ENCODE data around the gene STK36. TPM values are rescaled to one million over a fixed set of nuclear protein-coding genes. Genes with fewer than 3 reads are reported as not detected.

STK36 gene
- total RNA-seq, 1 donor from 2014 or later, result 29.2 TPM

DNA sequence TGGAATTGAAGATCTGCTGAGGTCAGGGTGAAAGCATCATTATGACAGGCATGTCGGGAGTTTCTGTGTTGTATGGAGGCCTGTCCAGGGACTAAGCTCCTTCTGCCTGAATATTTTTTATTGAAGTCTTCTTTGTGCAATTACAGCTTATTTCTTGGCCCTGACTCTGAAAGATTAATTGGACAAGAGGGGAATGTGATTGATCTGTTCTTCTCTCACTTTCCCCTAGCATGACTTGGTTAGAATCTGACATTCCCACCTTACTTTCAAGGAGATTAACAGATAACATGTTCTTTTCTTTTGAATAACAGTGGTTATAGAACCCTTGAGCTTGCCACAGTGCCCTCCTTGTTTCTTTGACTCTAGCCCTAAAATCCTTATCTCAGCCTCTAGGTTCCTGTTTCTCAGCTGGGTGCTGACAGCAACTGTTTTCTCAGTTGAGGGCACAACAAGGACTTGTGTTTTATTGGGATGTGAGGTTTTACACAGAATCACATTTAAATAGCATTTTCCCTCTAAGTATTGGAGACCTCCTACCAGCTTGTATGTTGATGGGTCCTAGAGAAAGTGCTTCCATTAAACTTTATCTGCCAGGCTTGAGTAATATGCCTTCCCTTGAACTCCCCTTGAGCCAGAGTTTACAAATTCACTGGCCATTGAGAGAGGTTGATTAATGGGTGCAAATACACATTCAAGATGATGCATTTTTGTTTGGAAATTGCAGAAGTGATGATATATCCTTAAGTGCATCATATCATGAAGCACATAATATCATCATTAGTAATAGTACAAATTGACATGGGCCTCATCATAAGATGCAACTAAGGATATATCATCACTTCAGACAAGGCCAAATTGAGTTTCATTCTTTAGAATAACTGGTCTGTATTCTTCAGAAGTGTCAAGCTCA is 51.2 kb downstream of the STK36 start:
- intact Hi-C loops (cut with micrococcal nuclease), result no loop called here
- Mint-ChIP-seq H3K9me3 (peaks cover 8% of the 10 kb centered on the region), H3K4me3 (no peak overlapping the region), H3K27ac (no peak overlapping the region), H3K36me3 (ENCODE audit: low read depth) (peaks cover 21% of the 10 kb centered on the region), H3K27me3 (no peaks in the 10 kb centered on the region), H3K4me1 (peaks cover 2% of the 10 kb centered on the region)
- POLR2A ChIA-PET, result no interaction called here
- TF ChIP-seq, protein P1, sequence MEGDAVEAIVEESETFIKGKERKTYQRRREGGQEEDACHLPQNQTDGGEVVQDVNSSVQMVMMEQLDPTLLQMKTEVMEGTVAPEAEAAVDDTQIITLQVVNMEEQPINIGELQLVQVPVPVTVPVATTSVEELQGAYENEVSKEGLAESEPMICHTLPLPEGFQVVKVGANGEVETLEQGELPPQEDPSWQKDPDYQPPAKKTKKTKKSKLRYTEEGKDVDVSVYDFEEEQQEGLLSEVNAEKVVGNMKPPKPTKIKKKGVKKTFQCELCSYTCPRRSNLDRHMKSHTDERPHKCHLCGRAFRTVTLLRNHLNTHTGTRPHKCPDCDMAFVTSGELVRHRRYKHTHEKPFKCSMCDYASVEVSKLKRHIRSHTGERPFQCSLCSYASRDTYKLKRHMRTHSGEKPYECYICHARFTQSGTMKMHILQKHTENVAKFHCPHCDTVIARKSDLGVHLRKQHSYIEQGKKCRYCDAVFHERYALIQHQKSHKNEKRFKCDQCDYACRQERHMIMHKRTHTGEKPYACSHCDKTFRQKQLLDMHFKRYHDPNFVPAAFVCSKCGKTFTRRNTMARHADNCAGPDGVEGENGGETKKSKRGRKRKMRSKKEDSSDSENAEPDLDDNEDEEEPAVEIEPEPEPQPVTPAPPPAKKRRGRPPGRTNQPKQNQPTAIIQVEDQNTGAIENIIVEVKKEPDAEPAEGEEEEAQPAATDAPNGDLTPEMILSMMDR (IDR thresholded peaks at IDR 0.05), result no peak
- no peak for ATAC-seq (ENCODE audit: low read depth)
- no peak for DNase-seq
- CTCF ChIA-PET, result interaction anchor here (0.8 kb wide), 1 partner anchor 124 kb away, joined by 3 read pairs; no protein-coding TSS in a partner anchor

DNA sequence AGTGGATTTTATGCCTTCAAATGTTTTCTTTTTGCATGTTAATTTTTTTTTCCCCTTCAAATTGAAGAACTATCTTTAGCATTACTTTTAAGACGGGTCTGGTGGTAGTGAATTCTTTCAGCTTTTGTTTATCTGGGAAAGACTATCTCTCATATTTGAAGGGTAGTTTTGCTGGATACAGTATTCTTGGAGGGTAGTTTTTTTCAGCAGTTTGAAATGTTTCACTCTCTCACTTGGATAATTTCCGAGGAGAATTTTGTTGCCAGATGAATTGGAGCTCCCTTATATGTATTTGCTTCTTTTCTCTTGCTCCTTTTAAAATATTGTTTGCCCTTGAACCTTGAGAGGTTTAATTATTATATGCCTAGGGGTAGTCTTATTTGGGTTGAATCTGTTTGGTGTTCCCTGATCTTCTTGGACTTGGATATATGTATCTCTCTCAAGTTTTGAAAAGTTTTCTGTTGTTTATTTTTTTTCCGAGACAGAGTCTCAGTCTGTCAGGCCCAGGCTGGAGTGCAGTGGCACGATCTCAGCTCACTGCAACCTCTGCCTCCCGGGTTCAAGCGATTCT is 54.2 kb downstream of the STK36 start:
- no peak overlapping the region for H3K4me3 Mint-ChIP-seq
- CTCF ChIA-PET, result no interaction called here
- H3K4me1 Mint-ChIP-seq, result peaks cover 2% of the 10 kb centered on the region
- H3K9me3 Mint-ChIP-seq, result peaks cover 8% of the 10 kb centered on the region
- TF ChIP-seq, protein P1 (IDR thresholded peaks at IDR 0.05), result no peak
- H3K27me3 Mint-ChIP-seq, result no peaks in the 10 kb centered on the region
- H3K27ac Mint-ChIP-seq, result no peak overlapping the region
- DNase-seq, result no peak
- intact Hi-C loops (cut with micrococcal nuclease), result no loop called here
- peaks cover 21% of the 10 kb centered on the region for H3K36me3 Mint-ChIP-seq (ENCODE audit: low read depth)
- ATAC-seq (ENCODE audit: low read depth), result no peak
- POLR2A ChIA-PET, result no interaction called here

DNA sequence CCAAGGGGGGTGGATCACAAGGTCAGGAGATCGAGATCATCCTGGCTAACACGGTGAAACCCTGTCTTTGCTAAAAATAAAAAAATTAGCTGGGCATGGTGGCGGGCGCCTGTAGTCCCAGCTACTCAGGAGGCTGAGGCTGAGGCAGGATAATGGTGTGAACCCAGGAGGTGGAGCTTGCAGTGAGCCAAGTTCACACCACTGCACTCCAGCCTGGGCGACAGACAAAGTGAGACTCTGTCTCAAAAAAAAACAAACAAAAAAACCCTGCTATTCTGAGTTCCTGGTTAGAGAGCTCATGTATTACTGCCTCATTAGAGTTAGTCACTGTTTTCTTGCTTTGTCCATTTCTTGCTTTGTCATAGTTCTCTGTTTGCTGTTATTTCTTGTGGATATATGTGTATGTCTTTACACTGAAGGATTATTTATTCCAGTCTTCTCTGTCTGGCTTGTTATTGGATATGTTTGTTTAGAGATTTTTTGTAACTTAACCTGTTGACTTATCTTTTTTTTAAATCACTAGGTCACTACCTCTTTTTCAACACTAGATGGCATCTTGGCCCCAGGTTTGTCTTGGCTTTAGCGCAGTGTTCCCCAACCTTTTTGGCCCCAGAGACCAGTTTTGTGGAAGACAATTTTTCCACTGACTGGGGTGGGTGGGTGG is 55.7 kb downstream of the STK36 start:
- ChIA-PET CTCF (no interaction called here), POLR2A (no interaction called here)
- Mint-ChIP-seq H3K4me3 (no peak overlapping the region), H3K9me3 (peaks cover 8% of the 10 kb centered on the region), H3K27me3 (no peaks in the 10 kb centered on the region), H3K4me1 (peaks cover 2% of the 10 kb centered on the region), H3K27ac (no peak overlapping the region), H3K36me3 (ENCODE audit: low read depth) (peaks cover 33% of the 10 kb centered on the region)
- intact Hi-C loops (cut with micrococcal nuclease), result loop anchor here (1.0 kb wide), 1 partner anchor 120 kb away; no protein-coding TSS in a partner anchor
- TF ChIP-seq, protein P1 (IDR thresholded peaks at IDR 0.05), result no peak
- ATAC-seq (ENCODE audit: low read depth), result no peak
- DNase-seq, result no peak

DNA sequence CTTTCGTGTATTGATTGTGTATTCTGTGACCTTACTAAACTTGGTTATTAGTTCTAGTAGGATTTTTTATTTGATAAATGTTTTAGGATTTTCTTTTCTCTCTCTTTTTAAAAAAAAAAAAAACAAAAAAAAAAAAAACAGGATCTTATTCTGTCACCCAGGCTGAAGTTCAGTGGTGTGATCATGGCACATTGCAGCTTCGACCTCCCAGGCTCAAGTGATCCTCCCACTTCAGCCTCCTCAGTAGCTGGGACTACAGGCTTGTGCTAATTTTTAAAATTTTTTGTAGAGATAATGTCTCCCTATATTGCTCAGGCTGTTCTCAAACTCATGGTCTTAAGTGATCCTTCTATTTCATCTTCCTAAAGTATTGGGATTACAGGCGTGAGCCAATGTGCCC is 57.8 kb downstream of the STK36 start:
- Mint-ChIP-seq H3K4me1 (peaks cover 12% of the 10 kb centered on the region), H3K27me3 (no peaks in the 10 kb centered on the region), H3K27ac (no peak overlapping the region), H3K4me3 (no peak overlapping the region), H3K36me3 (ENCODE audit: low read depth) (peaks cover 50% of the 10 kb centered on the region), H3K9me3 (peaks cover 8% of the 10 kb centered on the region)
- intact Hi-C loops (cut with micrococcal nuclease), result no loop called here
- CTCF ChIA-PET, result no interaction called here
- no peak for ATAC-seq (ENCODE audit: low read depth)
- TF ChIP-seq, protein P1 (IDR thresholded peaks at IDR 0.05), result no peak
- no peak for DNase-seq
- POLR2A ChIA-PET, result no interaction called here
